ENCODE data around the gene LCE4A. TPM values are rescaled to one million over a fixed set of nuclear protein-coding genes. Genes with fewer than 3 reads are reported as not detected.

The LCE4A gene
- total RNA-seq, 2 experiments from 2014 or later = not detected

- H3K27ac ChIP-seq (ENCODE audit: low read depth in 1 of 2, low read length in 2 of 2) = no peak overlapping the region
- Mint-ChIP-seq H3K9me3 (no peaks in the 10 kb centered on the region), H3K27ac (no peak overlapping the region), H3K36me3 (ENCODE audit: low read depth) (no peaks in the 10 kb centered on the region), H3K27me3 (peaks cover 62% of the 10 kb centered on the region), H3K4me3 (no peak overlapping the region), H3K4me1 (ENCODE audit: low read depth) (no peaks in the 10 kb centered on the region)
- ChIA-PET CTCF (no interaction called here), POLR2A (no interaction called here)
- no peaks in the 10 kb centered on the region for H3K4me1 ChIP-seq (ENCODE audit: insufficient read depth, low read length)
- ATAC-seq (ENCODE audit: poor library complexity) (no peak), DNase-seq (no peak)
- no peak overlapping the region for H3K4me3 ChIP-seq (ENCODE audit: low read length)
- no peaks in the 10 kb centered on the region for H3K36me3 ChIP-seq (ENCODE audit: insufficient read depth, low read length)
- TF ChIP-seq, protein P1, sequence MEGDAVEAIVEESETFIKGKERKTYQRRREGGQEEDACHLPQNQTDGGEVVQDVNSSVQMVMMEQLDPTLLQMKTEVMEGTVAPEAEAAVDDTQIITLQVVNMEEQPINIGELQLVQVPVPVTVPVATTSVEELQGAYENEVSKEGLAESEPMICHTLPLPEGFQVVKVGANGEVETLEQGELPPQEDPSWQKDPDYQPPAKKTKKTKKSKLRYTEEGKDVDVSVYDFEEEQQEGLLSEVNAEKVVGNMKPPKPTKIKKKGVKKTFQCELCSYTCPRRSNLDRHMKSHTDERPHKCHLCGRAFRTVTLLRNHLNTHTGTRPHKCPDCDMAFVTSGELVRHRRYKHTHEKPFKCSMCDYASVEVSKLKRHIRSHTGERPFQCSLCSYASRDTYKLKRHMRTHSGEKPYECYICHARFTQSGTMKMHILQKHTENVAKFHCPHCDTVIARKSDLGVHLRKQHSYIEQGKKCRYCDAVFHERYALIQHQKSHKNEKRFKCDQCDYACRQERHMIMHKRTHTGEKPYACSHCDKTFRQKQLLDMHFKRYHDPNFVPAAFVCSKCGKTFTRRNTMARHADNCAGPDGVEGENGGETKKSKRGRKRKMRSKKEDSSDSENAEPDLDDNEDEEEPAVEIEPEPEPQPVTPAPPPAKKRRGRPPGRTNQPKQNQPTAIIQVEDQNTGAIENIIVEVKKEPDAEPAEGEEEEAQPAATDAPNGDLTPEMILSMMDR (IDR thresholded peaks at IDR 0.05) = no peak
- intact Hi-C loops (cut with DNase I, micrococcal nuclease) = no loop called here
- peaks cover 4 to 7% of the 10 kb centered on the region in 2 experiments for H3K27me3 ChIP-seq (ENCODE audit: control insufficient read depth in 1 of 2, insufficient read depth in 2 of 2, low read length in 2 of 2)
- peaks cover 0 to 6% of the 10 kb centered on the region in 2 experiments for H3K9me3 ChIP-seq (ENCODE audit: control insufficient read depth in 1 of 2, insufficient read depth in 1 of 2, low read length in 2 of 2)
Observed at GRCh38 chr1:152756872-152757271, 48.9 kb downstream of the LCE4A start.

DNA sequence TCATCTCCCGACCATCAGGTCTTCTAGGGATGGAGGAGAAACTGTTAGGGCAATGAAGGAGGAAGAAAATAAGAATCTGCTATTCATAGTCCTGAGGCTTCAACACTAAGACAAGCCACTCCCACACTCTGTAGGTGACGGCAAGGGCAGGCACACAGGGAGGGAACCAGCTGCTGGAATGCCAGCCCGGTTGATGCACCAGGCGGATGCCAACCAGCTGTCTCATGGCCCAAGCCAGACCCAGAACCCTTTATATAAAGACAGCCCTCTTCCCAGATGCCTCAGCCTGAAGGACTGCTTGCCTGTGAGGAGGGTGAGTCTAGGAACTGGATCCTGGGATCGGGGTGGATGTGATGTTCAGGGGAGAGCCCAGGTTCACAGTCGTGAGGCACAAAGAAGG is 49.8 kb downstream of the LCE4A start, which contains the start of gene KPRP:
Gene KPRP (plus strand): TSS at position 279 of the 400 bp plus-strand sequence. CDS start 1,564 bp downstream, outside the sequence.
- ATAC-seq (ENCODE audit: poor library complexity) (no peak), DNase-seq (no peak)
- Mint-ChIP-seq H3K27me3 (peaks cover 57% of the 10 kb centered on the region), H3K9me3 (no peaks in the 10 kb centered on the region), H3K27ac (no peak within 1 kb of the TSS), H3K4me3 (no peak within 1 kb of the TSS), H3K36me3 (ENCODE audit: low read depth) (no peaks in the 10 kb centered on the region), H3K4me1 (ENCODE audit: low read depth) (no peaks in the 10 kb centered on the region)
- Histone ChIP-seq H3K36me3 (ENCODE audit: insufficient read depth, low read length) (no peaks in the 10 kb centered on the region), H3K4me1 (ENCODE audit: insufficient read depth, low read length) (no peaks in the 10 kb centered on the region), H3K27me3 (ENCODE audit: control insufficient read depth in 1 of 2, insufficient read depth in 2 of 2, low read length in 2 of 2) (peaks cover 4 to 7% of the 10 kb centered on the region in 2 experiments), H3K9me3 (ENCODE audit: control insufficient read depth in 1 of 2, insufficient read depth in 1 of 2, low read length in 2 of 2) (peaks cover 0 to 6% of the 10 kb centered on the region in 2 experiments), H3K4me3 (ENCODE audit: low read length) (no peak within 1 kb of the TSS), H3K27ac (ENCODE audit: low read depth in 1 of 2, low read length in 2 of 2) (no peak within 1 kb of the TSS)
- intact Hi-C loops (cut with DNase I, micrococcal nuclease) = no loop called here
- ChIA-PET POLR2A (no interaction called here), CTCF (no interaction called here)
- TF ChIP-seq, protein P1 (IDR thresholded peaks at IDR 0.05) = no peak

GRCh38 chr1:152758636-152759035 is 50.7 kb downstream of the LCE4A start:
- TF ChIP-seq, protein P1 (IDR thresholded peaks at IDR 0.05) = no peak
- DNase-seq = no peak
- H3K4me1 ChIP-seq (ENCODE audit: insufficient read depth, low read length) = no peaks in the 10 kb centered on the region
- no peak overlapping the region for H3K27ac Mint-ChIP-seq
- H3K4me3 Mint-ChIP-seq = no peak overlapping the region
- intact Hi-C loops (cut with DNase I, micrococcal nuclease) = no loop called here
- peaks cover 7% of the 10 kb centered on the region in 2 experiments for H3K27me3 ChIP-seq (ENCODE audit: control insufficient read depth in 1 of 2, insufficient read depth in 2 of 2, low read length in 2 of 2)
- ATAC-seq (ENCODE audit: poor library complexity) = no peak
- no peaks in the 10 kb centered on the region for H3K9me3 Mint-ChIP-seq
- no peak overlapping the region for H3K4me3 ChIP-seq (ENCODE audit: low read length)
- H3K36me3 Mint-ChIP-seq (ENCODE audit: low read depth) = no peaks in the 10 kb centered on the region
- ChIA-PET POLR2A (no interaction called here), CTCF (no interaction called here)
- H3K36me3 ChIP-seq (ENCODE audit: insufficient read depth, low read length) = no peaks in the 10 kb centered on the region
- peaks cover 48% of the 10 kb centered on the region for H3K27me3 Mint-ChIP-seq
- H3K4me1 Mint-ChIP-seq (ENCODE audit: low read depth) = no peaks in the 10 kb centered on the region
- H3K27ac ChIP-seq (ENCODE audit: low read depth in 1 of 2, low read length in 2 of 2) = no peak overlapping the region
- H3K9me3 ChIP-seq (ENCODE audit: control insufficient read depth in 1 of 2, insufficient read depth in 1 of 2, low read length in 2 of 2) = peaks cover 0 to 6% of the 10 kb centered on the region in 2 experiments

Other genes with a start within 250 kb of the LCE4A start
- gene LCE5A, start 197.4 kb upstream of the LCE4A start, total RNA-seq = not detected
- not detected for gene CRCT1, start 193.7 kb upstream of the LCE4A start, total RNA-seq
- not detected for gene LCE3E, start 141.4 kb upstream of the LCE4A start, total RNA-seq
- gene LCE3D, start 127.6 kb upstream of the LCE4A start, total RNA-seq = not detected
- not detected for gene LCE3C, start 107.9 kb upstream of the LCE4A start, total RNA-seq
- gene LCE3B, start 94.3 kb upstream of the LCE4A start, total RNA-seq = not detected
- not detected for gene LCE3A, start 85.1 kb upstream of the LCE4A start, total RNA-seq
- gene LCE2D, start 44.8 kb upstream of the LCE4A start, total RNA-seq = not detected
- not detected for gene LCE2C, start 32.9 kb upstream of the LCE4A start, total RNA-seq
- gene LCE2B, start 22.0 kb upstream of the LCE4A start, total RNA-seq = not detected
- not detected for gene LCE2A, start 9.8 kb upstream of the LCE4A start, total RNA-seq
- not detected for gene KPRP, start 49.9 kb downstream of the LCE4A start, total RNA-seq
- not detected for gene LCE1F, start 67.0 kb downstream of the LCE4A start, total RNA-seq
- gene LCE1E, start 78.1 kb downstream of the LCE4A start, total RNA-seq = not detected
- gene LCE1D, start 88.6 kb downstream of the LCE4A start, total RNA-seq = not detected
- not detected for gene LCE1C, start 98.5 kb downstream of the LCE4A start, total RNA-seq
- not detected for gene LCE1B, start 103.8 kb downstream of the LCE4A start, total RNA-seq
- not detected for gene LCE1A, start 119.3 kb downstream of the LCE4A start, total RNA-seq
- gene LCE6A, start 134.7 kb downstream of the LCE4A start, total RNA-seq = not detected
- not detected for gene LCE7A, start 151.8 kb downstream of the LCE4A start, total RNA-seq
- gene SMCP, start 170.2 kb downstream of the LCE4A start, total RNA-seq = not detected
- not detected for gene IVL, start 200.4 kb downstream of the LCE4A start, total RNA-seq
- gene SPRR5, start 239.0 kb downstream of the LCE4A start, total RNA-seq = not detected

Measured in CD4-positive, alpha-beta T cell (primary cell).